Measurements from ENCODE around the gene ESPNL.
"Not testable (repeated sequence)": the region's sequence is repeated elsewhere in the genome, so short reads cannot be mapped to it uniquely, and the experiment has no call there.

Gene ESPNL, protein sequence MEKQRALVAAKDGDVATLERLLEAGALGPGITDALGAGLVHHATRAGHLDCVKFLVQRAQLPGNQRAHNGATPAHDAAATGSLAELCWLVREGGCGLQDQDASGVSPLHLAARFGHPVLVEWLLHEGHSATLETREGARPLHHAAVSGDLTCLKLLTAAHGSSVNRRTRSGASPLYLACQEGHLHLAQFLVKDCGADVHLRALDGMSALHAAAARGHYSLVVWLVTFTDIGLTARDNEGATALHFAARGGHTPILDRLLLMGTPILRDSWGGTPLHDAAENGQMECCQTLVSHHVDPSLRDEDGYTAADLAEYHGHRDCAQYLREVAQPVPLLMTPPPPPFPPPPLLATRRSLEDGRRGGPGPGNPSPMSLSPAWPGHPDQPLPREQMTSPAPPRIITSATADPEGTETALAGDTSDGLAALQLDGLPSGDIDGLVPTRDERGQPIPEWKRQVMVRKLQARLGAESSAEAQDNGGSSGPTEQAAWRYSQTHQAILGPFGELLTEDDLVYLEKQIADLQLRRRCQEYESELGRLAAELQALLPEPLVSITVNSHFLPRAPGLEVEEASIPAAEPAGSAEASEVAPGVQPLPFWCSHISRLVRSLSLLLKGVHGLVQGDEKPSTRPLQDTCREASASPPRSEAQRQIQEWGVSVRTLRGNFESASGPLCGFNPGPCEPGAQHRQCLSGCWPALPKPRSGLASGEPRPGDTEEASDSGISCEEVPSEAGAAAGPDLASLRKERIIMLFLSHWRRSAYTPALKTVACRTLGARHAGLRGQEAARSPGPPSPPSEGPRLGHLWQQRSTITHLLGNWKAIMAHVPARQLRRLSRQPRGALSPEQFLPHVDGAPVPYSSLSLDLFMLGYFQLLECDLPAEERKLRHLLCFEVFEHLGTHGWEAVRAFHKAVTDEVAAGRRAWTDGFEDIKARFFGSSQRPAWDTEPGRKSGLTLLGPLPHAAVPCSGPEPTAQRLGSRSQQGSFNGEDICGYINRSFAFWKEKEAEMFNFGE

DNA sequence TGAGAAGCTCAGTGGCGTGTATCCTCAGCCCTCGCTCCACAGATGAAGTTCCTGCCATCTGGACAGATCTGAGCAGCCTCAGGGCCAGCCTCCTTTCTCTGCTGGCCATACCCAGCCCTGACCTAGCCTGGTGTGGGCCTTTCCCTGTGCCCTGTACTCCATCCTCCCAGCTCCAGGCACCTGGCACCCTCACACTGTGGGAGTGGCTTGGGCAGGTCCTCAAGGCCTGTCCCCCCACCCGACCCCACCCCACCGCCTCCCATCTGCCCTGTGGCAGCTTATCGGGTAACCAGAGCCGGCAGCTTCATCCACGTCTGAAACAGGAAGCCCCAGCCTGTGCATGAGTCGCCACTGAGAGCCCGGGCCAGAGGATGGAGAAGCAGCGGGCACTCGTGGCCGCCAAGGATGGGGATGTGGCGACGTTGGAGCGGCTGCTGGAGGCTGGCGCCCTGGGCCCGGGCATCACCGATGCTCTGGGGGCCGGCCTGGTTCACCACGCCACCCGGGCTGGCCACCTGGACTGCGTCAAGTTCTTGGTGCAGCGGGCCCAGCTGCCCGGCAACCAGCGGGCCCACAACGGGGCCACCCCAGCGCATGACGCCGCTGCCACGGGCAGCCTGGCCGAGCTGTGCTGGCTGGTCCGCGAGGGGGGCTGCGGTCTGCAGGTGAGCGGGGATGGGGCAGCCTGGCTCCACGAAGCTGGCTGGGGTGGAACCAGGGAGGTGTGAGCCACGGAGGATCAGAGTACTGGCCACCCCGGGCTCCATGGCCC is at the start of gene ESPNL:
Gene ESPNL, plus strand, starts transcription at position 292 of the 772 bp plus-strand sequence. Its CDS starts 80 bp downstream, at position 372.
- DNase-seq = no peak

DNA sequence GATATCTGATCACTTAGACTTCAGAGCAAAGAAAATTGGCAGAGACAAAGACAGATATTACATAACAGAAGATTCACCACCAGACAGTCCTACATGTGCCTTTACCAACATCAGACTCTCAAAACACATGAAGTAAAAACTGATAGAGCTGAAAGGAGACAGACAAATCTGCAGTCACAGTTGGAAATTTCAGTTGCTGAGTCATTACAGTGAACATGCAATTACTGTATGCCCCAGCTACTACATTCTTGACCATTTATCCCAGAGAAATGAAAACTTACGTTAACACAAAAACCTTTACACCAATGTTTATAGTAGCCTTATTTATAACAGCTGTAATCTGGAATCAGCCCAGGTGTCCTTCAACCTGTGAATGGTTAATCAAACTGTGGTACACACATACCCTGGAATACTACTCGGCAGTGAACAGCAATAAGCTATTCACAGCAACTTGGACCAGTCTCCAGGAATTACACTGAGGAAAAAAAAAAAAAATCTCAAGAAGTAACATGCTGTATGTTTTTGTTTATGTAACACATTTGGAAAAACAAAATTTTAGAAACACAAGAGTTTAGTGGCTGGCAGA is 46.9 kb upstream of the ESPNL start:
- no peak for DNase-seq

DNA sequence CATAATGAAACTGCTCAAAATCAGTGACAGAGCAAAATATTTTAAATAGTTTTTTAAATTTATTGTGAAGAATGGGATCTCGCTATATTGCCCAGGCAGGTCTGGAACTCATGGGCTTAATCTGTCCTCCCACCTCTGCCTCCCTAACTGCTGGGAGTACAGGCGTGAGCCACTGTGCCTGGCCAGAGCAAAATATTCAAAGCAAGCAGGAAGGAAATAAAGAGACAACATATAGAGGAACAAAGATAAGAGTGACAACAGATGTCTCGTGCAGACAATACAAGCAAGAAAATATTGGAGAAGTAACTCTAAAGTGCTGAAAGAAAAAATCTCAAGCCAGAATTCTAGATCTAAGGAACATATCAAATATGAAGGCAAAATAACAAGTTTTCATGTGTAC is 44.3 kb upstream of the ESPNL start:
- no peak for DNase-seq

DNA sequence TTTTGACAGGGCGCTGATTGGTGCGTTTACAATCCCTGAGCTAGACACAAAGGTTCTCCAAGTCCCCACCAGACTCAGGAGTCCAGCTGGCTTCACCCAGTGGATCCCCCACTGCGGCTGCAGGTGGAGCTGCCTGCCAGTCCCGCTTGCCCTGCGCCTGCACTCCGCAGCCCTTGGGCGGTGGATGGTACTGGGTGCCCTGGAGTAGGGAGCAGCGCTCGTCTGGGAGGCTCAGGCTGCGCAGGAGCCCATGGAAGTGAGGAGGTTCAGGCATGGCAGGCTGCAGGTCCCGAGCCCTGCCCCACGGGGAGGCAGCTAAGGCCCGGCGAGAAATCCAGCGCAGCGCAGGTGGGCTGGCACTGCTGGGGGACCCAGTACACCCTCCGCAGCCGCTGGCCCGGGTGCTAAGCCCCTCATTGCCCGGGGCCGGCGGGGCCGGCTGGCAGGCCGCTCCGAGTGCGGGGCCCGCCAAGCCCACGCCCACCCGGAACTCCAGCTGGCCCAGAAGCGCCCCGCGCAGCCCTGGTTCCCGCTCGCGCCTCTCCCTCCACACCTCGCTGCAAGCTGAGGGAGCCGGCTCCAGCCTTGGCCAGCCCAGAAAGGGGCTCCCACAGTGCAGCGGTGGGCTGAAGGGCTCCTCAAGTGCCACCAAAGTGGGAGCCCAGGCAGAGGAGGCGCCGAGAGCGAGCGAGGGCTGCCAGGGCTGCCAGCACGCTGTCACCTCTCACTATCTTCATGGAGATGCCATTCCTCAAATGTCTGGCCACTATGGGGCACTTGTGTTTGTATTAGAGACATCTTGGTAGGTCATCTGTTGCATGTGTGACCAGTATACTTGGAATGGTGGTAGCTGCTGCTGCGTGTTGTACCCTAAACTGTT is 42.2 kb upstream of the ESPNL start:
- not testable (repeated sequence) for DNase-seq

DNA sequence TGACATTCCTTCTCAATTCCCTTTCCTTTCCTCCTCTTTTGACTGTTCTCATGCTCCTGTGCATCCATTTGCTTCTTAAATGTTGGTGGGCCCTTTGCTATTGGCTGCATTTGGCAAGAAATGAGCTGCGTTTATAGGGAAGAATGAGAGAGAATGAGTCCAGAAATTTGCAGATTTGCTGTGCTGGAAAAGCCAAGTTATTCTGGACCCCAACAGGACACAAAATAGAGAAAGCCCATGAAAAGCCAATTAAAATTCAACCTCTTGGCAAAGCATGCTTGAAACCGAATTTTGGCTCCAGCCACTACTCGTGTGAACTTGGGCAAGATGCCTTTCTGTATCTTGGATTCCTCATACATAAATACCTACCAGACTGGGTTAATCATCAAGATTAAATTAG is 40.6 kb upstream of the ESPNL start:
- DNase-seq = no peak

DNA sequence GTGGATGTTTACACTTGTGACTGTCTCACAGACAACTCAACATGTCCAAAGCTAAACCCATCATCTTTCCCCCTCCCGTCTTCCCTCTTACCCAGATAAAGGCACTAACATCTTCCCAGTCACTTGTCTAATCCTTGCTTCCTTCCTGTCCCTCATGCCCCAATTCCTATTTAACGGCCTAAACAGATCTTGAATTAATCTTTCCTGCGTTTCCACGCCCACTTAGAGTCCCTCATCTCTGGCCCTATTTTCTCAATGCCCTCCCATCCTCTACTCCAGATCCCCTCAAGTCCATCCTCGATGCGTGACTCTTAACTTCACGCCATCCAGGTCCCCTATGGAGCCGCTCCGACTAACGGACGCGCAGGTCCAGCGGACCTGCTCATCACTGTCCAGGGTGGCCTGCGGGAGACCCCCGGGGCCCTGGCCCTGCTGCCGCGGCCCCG is 40.0 kb upstream of the ESPNL start:
- peak; percentile 2 for DNase-seq

DNA sequence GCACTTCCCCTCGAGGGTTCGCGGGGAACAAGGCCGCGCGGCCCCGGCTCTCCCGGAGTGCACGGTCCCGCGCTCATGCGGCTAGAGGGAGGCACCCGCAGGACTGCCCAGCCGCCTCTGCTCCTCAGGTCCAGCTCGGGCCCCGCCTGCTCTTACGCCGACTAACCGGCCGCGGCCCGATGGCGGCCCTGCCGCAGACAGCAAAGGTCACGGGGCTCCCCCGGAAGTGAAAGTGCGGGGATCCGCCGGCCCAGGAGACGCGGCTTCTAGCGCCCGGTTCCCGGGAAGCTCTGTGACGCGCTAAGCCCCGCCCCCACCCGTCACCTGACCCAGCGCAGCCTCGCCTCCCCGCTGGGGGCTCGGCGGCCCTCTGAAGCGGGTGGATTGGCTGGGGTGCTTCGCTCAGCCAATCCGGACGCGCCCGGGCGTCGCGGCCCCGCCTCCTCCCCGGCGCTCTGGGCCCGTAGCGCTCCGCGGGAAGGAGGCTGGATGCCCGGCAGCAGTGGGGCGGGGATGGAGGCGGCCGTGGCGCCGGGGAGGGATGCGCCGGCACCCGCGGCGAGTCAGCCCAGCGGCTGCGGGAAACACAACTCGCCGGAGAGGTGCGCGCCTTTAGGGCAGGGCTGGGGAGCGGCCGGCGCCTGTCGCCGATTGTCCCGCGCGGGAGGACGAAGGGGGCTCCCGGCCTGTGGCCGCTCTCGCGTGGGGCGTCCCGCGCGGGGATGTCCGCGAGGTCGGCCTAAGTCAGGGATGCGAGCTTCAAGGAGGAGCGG is 39.4 kb upstream of the ESPNL start, which contains the start of gene SCLY:
Gene SCLY, plus strand, starts transcription at position 460 of the 773 bp plus-strand sequence. Its CDS starts 54 bp downstream, at position 514.
- peak; percentile 87 for DNase-seq

DNA sequence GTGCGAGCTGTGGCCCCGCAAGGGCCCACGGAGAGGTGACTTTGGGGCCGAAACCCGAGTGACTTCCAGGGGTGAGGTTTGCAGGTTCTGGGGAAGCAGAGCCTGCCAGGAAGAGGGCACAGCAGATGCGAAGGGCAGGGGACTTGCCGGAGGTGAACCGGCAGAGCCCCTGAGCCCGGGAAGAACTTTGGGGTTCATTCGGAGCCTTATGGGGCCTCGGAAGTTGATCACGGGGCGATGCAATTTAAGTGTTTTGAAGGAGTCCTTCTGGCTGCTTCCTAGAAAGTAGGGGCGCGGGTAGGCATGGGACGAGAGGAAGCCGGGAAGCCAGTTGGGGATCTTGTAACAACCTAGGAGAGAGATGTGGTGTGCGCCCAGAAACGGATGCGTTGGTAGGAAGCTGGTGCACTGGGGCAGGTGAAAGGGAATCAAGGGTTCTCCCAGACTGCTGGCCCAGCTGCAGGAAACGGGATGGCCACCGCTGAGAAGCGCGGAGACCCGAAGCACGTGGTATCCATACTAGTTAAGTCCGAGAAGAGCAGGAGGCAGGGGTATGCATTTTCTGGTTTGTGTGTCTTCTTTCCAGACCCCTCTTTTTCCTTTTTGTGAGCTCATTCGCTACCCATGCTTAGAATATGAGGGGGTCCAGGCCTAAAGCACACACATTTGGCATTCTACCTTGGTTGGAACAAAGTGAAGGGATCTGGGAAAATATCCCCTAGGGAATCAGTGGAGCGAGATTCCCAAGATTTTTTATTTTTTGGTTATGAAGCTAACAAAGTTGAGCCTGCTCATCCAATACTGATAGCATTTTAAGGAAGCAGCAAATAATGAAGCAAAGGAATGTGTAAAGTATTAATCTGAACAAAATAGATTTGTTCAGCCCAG is 38.6 kb upstream of the ESPNL start:
- DNase-seq = no peak

DNA sequence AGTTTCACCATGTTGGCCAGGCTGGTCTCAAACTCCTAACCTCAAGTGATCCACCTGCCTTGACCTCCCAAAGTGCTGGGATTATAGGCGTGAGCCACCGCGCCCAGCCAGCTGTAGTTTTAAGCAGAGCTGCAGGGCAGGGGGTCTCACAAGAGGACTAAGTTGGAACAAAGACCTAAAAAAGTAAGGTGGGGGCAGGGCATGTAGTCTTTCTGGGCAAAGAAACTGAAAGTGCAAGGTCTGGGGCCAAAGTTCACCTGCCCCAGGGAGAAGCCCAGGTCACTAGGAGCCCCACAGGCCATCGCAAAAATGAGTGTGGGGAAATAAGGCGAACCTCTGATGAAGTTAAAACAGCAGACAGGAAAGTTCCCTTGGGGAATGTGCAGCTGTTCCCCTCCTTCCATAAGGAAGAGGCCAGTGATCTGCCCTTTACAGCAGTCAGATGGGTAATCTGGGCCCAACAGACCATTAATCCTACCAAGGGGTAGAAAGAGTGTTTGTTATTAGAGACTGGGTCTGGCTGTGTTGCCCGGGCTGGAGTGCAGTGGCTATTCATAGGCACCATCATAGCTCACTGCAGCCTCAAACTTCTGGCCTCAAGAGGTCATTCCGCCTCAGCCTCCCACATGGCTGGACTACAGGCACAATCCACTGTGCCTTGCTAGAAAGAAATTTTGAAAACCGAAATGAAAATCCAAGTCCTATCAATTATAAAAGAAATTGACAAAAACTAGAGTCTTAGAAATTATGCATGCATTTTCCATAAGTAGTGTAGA is 36.5 kb upstream of the ESPNL start:
- DNase-seq = no peak

DNA sequence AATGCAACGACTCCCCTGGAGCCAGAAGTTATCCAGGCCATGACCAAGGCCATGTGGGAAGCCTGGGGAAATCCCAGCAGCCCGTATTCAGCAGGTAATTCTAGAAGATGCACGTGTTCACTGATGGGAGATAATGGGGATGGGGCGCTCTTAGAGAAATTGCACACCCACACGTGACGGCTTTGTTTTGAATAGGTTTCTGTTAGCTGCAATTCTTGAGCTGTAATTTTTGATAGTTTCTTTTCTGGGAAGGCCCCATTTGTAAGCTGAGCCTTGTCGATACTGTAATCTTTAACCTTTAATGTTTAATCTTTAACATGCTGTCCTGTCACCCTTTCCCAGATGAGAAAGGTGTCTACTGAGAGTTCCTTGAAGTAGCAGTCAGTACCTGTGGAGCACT is 35.8 kb upstream of the ESPNL start:
- no peak for DNase-seq

DNA sequence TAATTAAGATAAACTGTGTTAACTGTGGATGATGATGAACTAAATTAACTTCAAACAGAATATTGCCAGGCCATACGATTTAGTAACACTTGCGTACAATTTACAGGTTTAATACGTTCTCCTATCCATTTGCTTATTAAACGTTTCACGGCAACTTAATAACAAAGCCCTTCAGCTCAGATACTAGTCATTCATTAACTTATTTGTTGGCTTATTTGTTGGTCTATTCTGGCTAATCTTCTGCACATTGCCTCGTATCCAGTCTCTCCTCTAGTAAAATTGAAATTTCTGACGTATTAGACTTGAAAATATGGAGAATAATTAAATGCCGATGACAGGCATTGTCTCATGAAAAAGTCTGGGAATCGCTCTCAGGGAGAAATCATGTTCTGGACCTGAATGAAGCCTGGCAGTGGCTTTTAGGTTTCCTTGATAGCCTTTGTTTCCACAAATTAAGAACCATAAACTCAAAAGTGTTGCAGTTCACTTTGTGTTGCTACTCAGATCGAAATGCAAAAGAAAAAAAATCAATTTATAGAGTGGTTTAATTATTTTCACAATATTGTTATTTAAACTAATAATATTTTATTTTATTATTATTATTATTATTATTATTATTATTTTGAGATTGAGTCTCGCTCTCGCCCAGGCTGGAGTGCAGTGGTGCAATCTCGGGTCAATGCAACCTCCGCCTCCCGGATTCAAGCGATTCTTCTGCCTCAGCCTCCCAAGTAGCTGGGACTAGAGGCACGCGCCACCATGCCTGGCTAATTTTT is 34.9 kb upstream of the ESPNL start:
- no peak for DNase-seq

DNA sequence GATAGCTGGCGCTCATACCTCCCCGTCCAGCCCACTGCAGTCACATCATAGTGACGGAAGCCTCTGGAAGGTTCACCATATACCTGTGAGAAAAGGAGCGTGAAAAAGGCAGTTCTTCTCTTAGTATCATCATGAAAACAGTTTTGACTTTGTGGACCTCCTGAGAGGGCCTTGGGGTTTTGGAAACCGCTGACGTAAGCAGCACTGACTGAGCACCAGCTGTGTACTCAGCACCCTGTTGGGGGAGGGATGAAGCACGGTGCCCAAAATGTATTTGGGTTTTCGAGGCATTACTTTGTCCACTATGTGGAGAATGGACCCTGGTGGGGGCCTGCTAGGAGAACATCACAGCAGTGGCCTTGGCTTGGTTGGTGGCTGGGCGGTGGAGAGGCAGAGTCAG is 33.9 kb upstream of the ESPNL start:
- no peak for DNase-seq

DNA sequence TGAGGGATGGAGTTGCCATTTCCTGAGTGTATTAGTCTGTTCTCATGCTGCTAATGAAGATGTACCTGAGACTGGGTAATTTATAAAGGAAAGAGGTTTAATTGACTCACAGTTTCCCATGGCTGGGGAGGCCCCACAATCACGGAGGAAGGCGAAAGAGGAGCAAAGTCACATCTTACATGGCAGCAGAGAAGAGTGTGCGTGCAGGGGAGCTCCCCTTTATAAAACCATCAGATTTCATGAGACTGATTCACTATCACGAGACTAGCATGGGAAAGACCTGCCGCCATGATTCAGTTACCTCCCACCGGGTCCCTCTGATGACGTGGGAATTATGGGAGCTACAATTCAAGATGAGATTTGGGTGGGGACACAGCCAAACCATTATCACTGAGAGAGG is 33.4 kb upstream of the ESPNL start:
- not testable (repeated sequence) for DNase-seq

DNA sequence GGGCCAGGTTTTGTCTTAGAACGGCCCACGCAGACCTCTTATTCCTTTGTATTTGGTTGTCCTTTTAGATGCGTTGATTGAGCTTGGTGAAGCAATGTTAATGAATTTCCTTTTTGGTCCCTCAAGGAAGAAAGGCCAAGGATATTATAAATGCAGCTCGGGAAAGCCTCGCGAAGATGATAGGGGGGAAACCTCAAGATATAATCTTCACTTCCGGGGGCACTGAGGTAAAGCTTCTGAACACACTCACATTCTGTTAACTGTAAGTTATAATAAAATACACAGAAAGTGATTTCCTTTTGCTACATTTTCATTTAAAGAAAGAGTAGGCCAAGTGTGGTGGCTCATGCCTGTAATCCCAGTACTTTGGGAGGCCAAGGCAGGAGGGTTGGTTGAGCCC is 32.2 kb upstream of the ESPNL start:
- no peak for DNase-seq

DNA sequence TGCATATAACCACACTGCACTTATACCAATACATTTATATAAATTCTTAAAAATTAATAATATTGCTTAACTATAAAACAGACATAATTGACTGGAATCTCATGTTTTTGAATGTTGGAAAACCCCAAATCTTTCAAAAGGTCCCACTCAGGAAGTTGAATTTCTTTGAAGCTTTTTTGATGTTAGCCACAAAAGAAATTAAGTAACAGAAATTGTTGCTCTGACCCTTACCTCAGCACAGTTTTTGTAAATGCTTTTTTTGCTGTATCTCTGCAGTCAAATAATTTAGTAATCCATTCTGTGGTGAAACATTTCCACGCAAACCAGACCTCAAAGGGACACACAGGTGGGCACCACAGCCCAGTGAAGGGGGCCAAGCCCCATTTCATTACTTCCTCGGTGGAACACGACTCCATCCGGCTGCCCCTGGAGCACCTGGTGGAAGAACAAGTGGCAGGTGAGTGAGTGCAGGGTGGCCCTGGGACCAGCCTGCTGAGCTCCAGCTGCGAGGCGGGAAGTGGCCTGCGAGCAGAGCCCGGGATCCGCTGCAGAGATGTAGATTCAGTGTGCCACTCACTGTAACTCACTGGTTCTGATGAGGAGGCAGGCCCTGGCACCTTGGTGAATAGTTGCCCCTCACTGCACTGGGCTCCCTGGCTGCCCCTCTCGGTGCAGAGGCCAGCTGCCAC is 31.0 kb upstream of the ESPNL start:
- DNase-seq = no peak

DNA sequence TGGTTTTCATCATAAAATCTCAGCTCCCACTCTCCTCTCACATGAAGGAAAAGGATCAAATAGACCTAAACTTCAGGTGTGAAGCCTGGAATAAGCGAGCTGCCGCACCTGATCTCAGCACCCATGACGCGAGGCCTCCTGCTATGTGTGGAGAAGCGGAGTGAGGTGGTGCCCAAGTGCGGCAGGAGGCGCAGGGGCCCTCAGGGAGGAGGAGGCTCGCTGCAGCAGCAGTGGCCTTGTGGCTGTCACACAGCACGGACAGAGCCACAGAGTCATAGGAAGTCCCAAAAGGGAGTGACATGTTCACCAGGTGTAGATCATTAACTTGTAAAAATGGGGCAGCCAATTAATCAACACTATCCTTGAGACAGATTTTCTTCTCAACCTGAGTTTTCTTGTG is 30.3 kb upstream of the ESPNL start:
- DNase-seq = no peak

DNA sequence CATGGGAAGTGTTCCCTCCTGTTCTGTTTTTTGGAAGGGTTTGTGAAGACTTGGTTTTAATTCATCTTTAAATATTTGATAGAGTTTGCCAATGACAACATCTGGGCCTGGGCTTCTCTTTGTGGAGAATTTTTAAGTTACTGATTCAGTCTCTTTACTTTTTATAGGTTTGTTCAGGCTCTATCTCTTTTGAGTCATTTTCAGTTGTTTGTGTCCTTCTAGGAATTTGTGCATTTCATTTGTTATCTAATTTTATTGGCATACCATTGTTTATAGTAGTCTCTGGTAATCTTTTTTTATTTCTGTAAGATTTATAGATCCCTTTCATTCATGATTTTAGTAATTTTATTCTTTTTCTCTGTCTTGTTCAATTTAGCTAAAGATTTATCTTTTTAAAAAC is 24.7 kb upstream of the ESPNL start:
- no peak for DNase-seq

Measured in NCI-H446 treated with DMSO at 0.1 percent for 48 hours (cell line).